GM23248 (cell line): ENCODE results near the gene CFAP61. TPM values are rescaled to one million over a fixed set of nuclear protein-coding genes. Genes with fewer than 3 reads are reported as not detected.

Experiments
- DNase-seq: peaks from one replicate; pipeline ENCODE4 v3.0.0-alpha.2; 2015
- H2AFZ ChIP-seq: fragments of 200-600 bp; sonication (generic); 2 replicates; pipeline ENCODE4 v1.6.1; 2016; ENCODE audit warnings: antibody characterized with exemption
- H3F3A ChIP-seq: fragments of 200-600 bp; sonication (generic); 2 replicates; pipeline ENCODE4 v1.6.1; 2016; ENCODE audit warnings: mild to moderate bottlenecking, antibody characterized with exemption, mixed run types; ENCODE audit not compliant: insufficient read depth
- H3K27ac ChIP-seq: fragments of 200-600 bp; sonication (generic); 2 replicates; pipeline ENCODE4 v1.5.1; 2016; ENCODE audit warnings: mild to moderate bottlenecking
- H3K27me3 ChIP-seq: fragments of 200-600 bp; sonication (generic); replicated peaks from 2 replicates; pipeline ENCODE4 v1.6.1; 2016; ENCODE audit warnings: mild to moderate bottlenecking; ENCODE audit not compliant: insufficient read depth
- H3K36me3 ChIP-seq: fragments of 200-600 bp; sonication (generic); 2 replicates; pipeline ENCODE4 v1.6.1; 2016; ENCODE audit warnings: low read depth, mild to moderate bottlenecking
- H3K4me1 ChIP-seq: fragments of 200-600 bp; sonication (generic); 2 replicates; pipeline ENCODE4 v1.6.1; 2016; ENCODE audit warnings: mild to moderate bottlenecking; ENCODE audit not compliant: insufficient read depth
- H3K4me2 ChIP-seq: fragments of 200-600 bp; sonication (generic); one replicate; pipeline ENCODE4 v1.6.1; 2016; ENCODE audit warnings: mild to moderate bottlenecking; ENCODE audit not compliant: unreplicated experiment
- H3K4me3 ChIP-seq: fragments of 200-600 bp; sonication (generic); 2 replicates; pipeline ENCODE4 v1.5.1; 2016; ENCODE audit warnings: mild to moderate bottlenecking
- H3K79me2 ChIP-seq: fragments of 200-600 bp; sonication (generic); 2 replicates; pipeline ENCODE4 v1.6.1; 2016; ENCODE audit warnings: mild to moderate bottlenecking; ENCODE audit not compliant: insufficient read depth
- H3K9ac ChIP-seq: fragments of 200-600 bp; sonication (generic); 2 replicates; pipeline ENCODE4 v1.6.1; 2016; ENCODE audit warnings: mild to moderate bottlenecking
- H3K9me2 ChIP-seq: fragments of 200-600 bp; sonication (generic); 2 replicates; pipeline ENCODE4 v1.6.1; 2016; ENCODE audit warnings: mixed run types, mild to moderate bottlenecking, moderate library complexity; ENCODE audit not compliant: insufficient read depth
- H3K9me3 ChIP-seq: fragments of 200-600 bp; sonication (generic); one replicate; pipeline ENCODE4 v1.6.1; 2017; ENCODE audit warnings: low read depth
- H4K20me1 ChIP-seq: fragments of 200-600 bp; sonication (generic); 2 replicates; pipeline ENCODE4 v1.6.0; 2016; ENCODE audit not compliant: insufficient read depth
- EZH2 ChIP-seq: fragments of 200-600 bp; sonication (generic); IDR thresholded peaks from 2 replicates; pipeline ENCODE4 v1.6.1; 2018; ENCODE audit warnings: antibody characterized with exemption, mild to moderate bottlenecking; ENCODE audit not compliant: insufficient read depth, poor library complexity, severe bottlenecking
- EZH2phosphoT487 ChIP-seq: fragments of 200-600 bp; sonication (generic); IDR thresholded peaks from 2 replicates; pipeline ENCODE4 v1.6.1; 2018; ENCODE audit warnings: antibody characterized with exemption, moderate library complexity, mild to moderate bottlenecking, low read depth; ENCODE audit not compliant: insufficient read depth
- WGBS, 2 experiments: methylation state at CpG; one replicate each; pipeline ENCODE4 v1.1.6; 2015 to 2017; ENCODE audit warnings: low lambda C conversion rate in 2 of 2, low coverage in 1 of 2; ENCODE audit errors: missing lambda C conversion rate in 2 of 2; 5-methylcytosine and 5-hydroxymethylcytosine counted together
- in situ Hi-C: fragments of 300-500 bp; cut with MboI; formaldehyde crosslinking; loops from 2 replicates; pipeline ENCODE4 v1.15.0; 2020
- polyA plus RNA-seq: library from polyadenylated mRNA; unstranded; fragments of >200 nt; fragmentation: Nextera tagmentation; extraction: Ambion mirVana; gene quantifications from 2 replicates; pipeline ENCODE4 v1.2.1, GENCODE V29; 2016
- total RNA-seq: library from RNA; depleted of rRNA; stranded (reverse); fragments of >200 nt; shearing (Covaris generic); gene quantifications from 2 replicates; pipeline ENCODE4 v1.2.3, GENCODE V29; 2014

Gene CFAP61
- total and polyA plus RNA-seq, 2 experiments from 2014 or later, result not detected

DNA sequence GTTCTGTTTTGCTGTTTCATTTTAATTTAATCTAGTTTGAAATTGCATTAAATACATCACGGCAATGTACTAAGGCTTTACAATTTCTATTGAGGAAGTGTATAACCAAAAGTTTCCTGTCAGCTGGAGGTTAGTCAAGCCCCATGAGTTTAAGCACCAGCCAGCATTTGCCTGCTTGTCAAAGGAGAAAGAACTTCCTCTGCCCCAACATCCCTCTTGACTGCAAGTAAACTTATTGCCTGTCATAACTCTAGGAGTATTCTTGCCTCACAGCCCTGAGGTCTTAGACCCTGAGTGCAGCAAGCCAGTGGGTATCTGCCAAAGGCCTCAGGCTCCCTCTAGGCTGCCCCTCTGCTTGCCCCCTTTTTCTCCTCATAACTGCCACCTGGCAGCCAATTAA, 208.8 kb downstream of the CFAP61 start:
- Histone ChIP-seq H3K27ac (no peak overlapping the region), H3K79me2 (no peaks in the 10 kb centered on the region), H4K20me1 (no peaks in the 10 kb centered on the region), H3F3A (no peaks in the 10 kb centered on the region), H2AFZ (no peak overlapping the region), H3K4me1 (no peaks in the 10 kb centered on the region), H3K36me3 (no peaks in the 10 kb centered on the region), H3K27me3 (no peaks in the 10 kb centered on the region), H3K9me3 (no peaks in the 10 kb centered on the region), H3K9ac (no peak overlapping the region), H3K9me2 (no peaks in the 10 kb centered on the region), H3K4me3 (no peak overlapping the region), H3K4me2 (no peak overlapping the region)
- TF ChIP-seq EZH2phosphoT487 (no peak), EZH2 (no peak)
- no peak for DNase-seq
- 43 to 44% methylated on average over 1 of the region's 1 CpG for WGBS, 2 experiments
- in situ Hi-C loops, result no loop called here

DNA sequence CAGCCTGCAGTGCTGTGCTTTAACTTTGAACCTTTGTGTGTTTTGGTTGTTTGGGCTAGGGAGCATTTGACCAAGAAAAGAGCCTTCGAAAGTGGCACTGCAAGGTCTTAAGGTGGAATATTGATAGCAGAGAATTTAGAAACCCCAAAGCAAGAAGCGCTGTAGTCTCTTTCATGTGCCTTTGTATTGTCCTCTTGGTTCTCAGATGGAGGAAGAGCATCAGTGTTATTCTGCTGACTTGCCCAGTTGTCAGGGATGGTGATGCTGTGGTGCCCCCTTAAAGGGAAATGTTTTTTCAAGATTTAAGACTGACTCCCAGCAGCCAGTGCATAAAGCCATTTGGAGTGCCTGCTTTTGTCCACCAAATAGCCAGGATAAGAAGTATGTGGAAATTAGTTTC, 212.9 kb downstream of the CFAP61 start:
- no peaks in the 10 kb centered on the region for H3K4me1 ChIP-seq
- H3K27ac ChIP-seq, result no peak overlapping the region
- no peaks in the 10 kb centered on the region for H3K79me2 ChIP-seq
- no peaks in the 10 kb centered on the region for H4K20me1 ChIP-seq
- H3K9ac ChIP-seq, result no peak overlapping the region
- H3K9me2 ChIP-seq, result no peaks in the 10 kb centered on the region
- H3K4me3 ChIP-seq, result no peak overlapping the region
- H2AFZ ChIP-seq, result no peak overlapping the region
- in situ Hi-C loops, result no loop called here
- DNase-seq, result no peak
- 53 to 56% methylated on average over 2 of the region's 2 CpGs for WGBS, 2 experiments
- TF ChIP-seq EZH2phosphoT487 (no peak), EZH2 (no peak)
- no peaks in the 10 kb centered on the region for H3K9me3 ChIP-seq
- H3K27me3 ChIP-seq, result no peaks in the 10 kb centered on the region; the same call in 1 of the 2 replicates
- H3K36me3 ChIP-seq, result no peaks in the 10 kb centered on the region
- no peaks in the 10 kb centered on the region for H3F3A ChIP-seq
- H3K4me2 ChIP-seq, result no peak overlapping the region

DNA sequence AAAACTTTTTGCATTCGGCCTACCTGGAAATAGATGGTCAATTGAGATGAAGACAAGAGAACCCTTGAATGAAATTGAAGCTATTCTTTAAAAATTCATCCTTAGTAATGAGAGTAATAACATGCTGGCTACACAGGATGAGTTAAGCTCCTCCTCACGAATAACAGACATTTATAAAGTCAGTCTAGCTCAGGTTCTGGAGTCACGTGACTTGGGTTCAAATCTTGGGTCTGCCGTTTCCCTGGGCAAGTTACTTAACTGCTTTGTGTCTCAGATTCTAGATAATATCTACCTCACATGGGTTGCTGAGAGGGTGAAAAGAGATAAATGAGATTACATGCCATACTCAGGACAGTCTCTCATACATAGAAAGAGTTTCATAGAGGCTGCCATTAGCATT, 214.2 kb downstream of the CFAP61 start:
- DNase-seq, result no peak
- no peak overlapping the region for H2AFZ ChIP-seq
- in situ Hi-C loops, result no loop called here
- H3K4me3 ChIP-seq, result no peak overlapping the region
- 47 to 53% methylated on average over 4 of the region's 4 CpGs for WGBS, 2 experiments
- H3K27me3 ChIP-seq, result no peaks in the 10 kb centered on the region; the same call in 1 of the 2 replicates
- H3K27ac ChIP-seq, result no peak overlapping the region
- no peak overlapping the region for H3K4me2 ChIP-seq
- H3K9me2 ChIP-seq, result no peaks in the 10 kb centered on the region
- TF ChIP-seq EZH2 (no peak), EZH2phosphoT487 (no peak)
- no peaks in the 10 kb centered on the region for H3K9me3 ChIP-seq
- H3K4me1 ChIP-seq, result no peaks in the 10 kb centered on the region
- no peak overlapping the region for H3K9ac ChIP-seq
- H3K79me2 ChIP-seq, result no peaks in the 10 kb centered on the region
- no peaks in the 10 kb centered on the region for H3F3A ChIP-seq
- H3K36me3 ChIP-seq, result no peaks in the 10 kb centered on the region
- H4K20me1 ChIP-seq, result no peaks in the 10 kb centered on the region

DNA sequence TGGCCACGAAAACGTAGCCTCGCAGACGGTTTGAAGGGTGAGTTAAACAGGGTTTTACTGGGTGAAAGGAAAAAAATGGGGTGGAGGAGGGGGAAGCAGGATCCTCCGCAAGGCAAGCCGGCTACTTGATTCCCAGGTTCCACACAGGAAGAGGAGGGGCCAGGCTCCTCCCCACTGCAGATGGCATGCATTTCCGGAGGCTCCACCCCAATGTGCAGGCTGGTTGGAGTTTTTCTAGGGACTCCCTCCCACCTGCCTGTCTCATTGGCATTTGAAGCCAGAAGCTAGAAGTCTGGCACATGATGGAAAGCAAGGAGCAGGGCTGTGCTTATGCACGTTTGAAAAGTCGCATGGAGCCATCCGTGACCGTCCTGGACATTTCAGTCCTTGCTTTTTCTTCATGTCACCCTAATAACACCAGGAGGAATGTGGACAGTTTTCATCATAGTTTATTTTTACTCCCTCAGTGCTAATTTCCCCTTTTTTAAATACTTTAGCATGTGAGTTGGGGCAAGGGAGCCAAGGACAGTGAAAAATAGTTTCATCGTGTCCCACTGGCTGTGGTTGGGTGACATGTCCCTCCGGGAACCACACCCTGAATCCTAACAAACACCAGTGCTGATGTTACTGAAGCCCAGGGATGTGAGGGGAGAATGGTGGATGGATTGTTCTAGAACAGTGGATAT, 215.5 kb downstream of the CFAP61 start:
- Histone ChIP-seq H3K27me3 (no peaks in the 10 kb centered on the region; the same call in 1 of the 2 replicates), H3K9me3 (no peaks in the 10 kb centered on the region), H3K9ac (no peak overlapping the region), H3K79me2 (no peaks in the 10 kb centered on the region), H3K36me3 (no peaks in the 10 kb centered on the region), H3K4me2 (no peak overlapping the region), H3K4me1 (no peaks in the 10 kb centered on the region), H2AFZ (no peak overlapping the region), H4K20me1 (no peaks in the 10 kb centered on the region), H3F3A (no peaks in the 10 kb centered on the region), H3K4me3 (no peak overlapping the region), H3K27ac (no peak overlapping the region), H3K9me2 (no peaks in the 10 kb centered on the region)
- in situ Hi-C loops, result no loop called here
- no peak for DNase-seq
- no peak for TF ChIP-seq EZH2phosphoT487
- no peak for TF ChIP-seq EZH2
- WGBS, 2 experiments, result 28 to 35% methylated on average over 13 of the region's 13 CpGs
